K562 (cell line): Measurements from ENCODE around the gene GPC2. TPM values are rescaled to one million over a fixed set of nuclear protein-coding genes. Genes with fewer than 3 reads are reported as not detected.

Experiments
- ATF1 ChIP-seq, 2 experiments: fragments of 450-650 bp in 1 of 2; IDR thresholded peaks; 2 replicates each; pipeline ENCODE4 v1.6.1; 2016; ENCODE audit warnings: missing compliant biosample characterization in 1 of 2, missing genetic modification characterization in 1 of 2
- CCNT2 ChIP-seq: IDR thresholded peaks from 2 replicates; pipeline ENCODE4 v1.6.1; 2011; ENCODE audit warnings: borderline replicate concordance, low read depth, mild to moderate bottlenecking, moderate library complexity, mixed read lengths, low read length; ENCODE audit not compliant: insufficient read length; ENCODE audit errors: extremely low read depth
- DPF2 ChIP-seq: fragments of 450-650 bp; IDR thresholded peaks from 2 replicates; pipeline ENCODE4 v1.6.1; 2016
- MGA ChIP-seq: fragments of 450-650 bp; IDR thresholded peaks from 2 replicates; pipeline ENCODE4 v1.6.1; 2016; ENCODE audit warnings: mild to moderate bottlenecking, moderate library complexity
- SP2 ChIP-seq: IDR thresholded peaks from 2 replicates; pipeline ENCODE4 v1.6.1; 2011; ENCODE audit warnings: mild to moderate bottlenecking, low read depth, low read length, moderate library complexity; ENCODE audit not compliant: poor library complexity, severe bottlenecking; ENCODE audit errors: extremely low read depth
- ZNF212 ChIP-seq: fragments of 450-650 bp; formaldehyde crosslinking; IDR thresholded peaks from 2 replicates; pipeline ENCODE4 v1.4.0; 2020; ENCODE audit warnings: mild to moderate bottlenecking
- ZNF253 ChIP-seq: fragments of 250-450 bp; sonication (Bioruptor Pico); conservative IDR thresholded peaks from 2 replicates; pipeline ENCODE4 v1.6.1; 2021; ENCODE audit warnings: mild to moderate bottlenecking
- polyA plus RNA-seq, 8 experiments: library from polyadenylated mRNA; depleted of rRNA in 4 of 8; stranded (reverse) in 5 of 8; unstranded in 3 of 8; fragments of >200 nt; fragmentation: Nextera tagmentation in 2 of 8; fragmentation: Illumina TruSeq in 1 of 8; extraction: Ambion mirVana in 2 of 8; extraction: Trizol in 1 of 8; gene quantifications; 2 replicates each; pipeline versions ENCODE4 v1.2.1 to v1.2.3, GENCODE V29; 2011 to 2014; ENCODE audit warnings: inconsistent platforms in 1 of 8, missing spikeins in 1 of 8
- total RNA-seq, 7 experiments: library from RNA; depleted of rRNA in 6 of 7; stranded (reverse); fragments of >200 nt in 6 of 7; fragmentation: Illumina TruSeq in 2 of 7; extraction: Trizol in 2 of 7; gene quantifications; 2 replicates each; pipeline versions ENCODE4 v1.2.1 to v1.2.3, GENCODE V29; 2011 to 2021; ENCODE audit warnings: low replicate concordance in 1 of 7
- TF ChIP-seq, protein P1 (sequence below), 2 experiments: fragments of 200-800 bp in 1 of 2; sonication (Bioruptor generic) in 1 of 2; sonication (generic) in 1 of 2; formaldehyde crosslinking in 1 of 2; IDR thresholded peaks in 1 of 2; conservative IDR thresholded peaks in 1 of 2; 2 replicates each; pipeline versions ENCODE4 v1.5.0 to v1.6.1; 2016 to 2020; ENCODE audit warnings: missing compliant biosample characterization in 1 of 2, missing genetic modification characterization in 1 of 2, missing genetic modification reagents in 1 of 2
- TF ChIP-seq, protein P2 (sequence below): fragments of 450-650 bp; IDR thresholded peaks from 2 replicates; pipeline ENCODE4 v1.6.1; 2016; ENCODE audit warnings: borderline replicate concordance

GPC2 gene
- total and polyA plus RNA-seq, 9 of the 15 experiments (the other 6 are each of a cell fraction or from before 2014, with no cell fraction given): 0.06 to 7.7 (median 1.4) TPM; not detected in 1

DNA sequence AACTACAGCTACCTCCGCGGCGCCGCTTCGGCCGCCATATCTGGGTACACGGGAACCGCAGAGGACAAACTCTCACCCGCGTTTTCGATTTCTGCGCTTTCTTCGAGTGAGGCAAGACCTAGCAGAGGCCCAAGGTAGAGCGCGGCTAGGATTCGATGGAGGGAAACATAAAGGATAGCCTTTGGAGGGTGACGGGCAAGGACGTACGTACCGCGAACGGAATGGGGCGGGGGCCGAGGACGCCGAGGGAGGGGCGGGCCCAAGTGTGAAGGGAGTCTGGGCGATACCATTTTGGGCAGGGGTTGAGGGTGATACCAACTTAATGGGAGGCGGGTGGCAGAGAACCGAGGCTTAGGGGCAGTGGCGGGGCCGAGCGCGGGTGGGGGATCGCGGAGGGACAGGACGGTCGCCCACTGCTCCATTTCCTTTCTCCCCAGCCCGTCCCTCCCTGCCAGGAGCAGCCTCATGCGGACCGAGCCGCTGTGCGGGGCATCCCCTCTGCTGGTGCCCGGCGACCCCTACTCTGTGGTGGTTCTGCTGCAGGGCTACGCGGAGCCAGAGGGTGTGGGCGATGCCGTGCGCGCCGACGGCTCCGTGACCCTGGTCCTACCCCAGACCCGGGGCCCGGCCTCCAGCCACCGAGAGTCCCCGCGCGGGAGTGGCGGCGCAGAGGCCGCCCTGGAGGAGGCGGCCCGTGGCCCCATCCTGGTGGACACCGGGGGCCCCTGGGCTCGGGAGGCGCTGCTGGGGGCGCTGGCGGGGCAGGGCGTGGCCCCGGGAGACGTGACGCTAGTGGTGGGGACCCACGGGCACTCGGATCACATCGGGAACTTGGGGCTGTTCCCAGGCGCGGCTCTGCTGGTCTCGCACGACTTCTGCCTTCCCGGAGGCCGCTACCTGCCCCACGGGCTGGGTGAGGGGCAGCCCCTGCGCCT lies 50.0 kb downstream of the GPC2 start, which contains the start of gene MBLAC1 (continued):
- TF ChIP-seq ZNF212 (CRISPR knock-in tag) (no peak), DPF2 (peak; percentile 54), SP2 (no peak), CCNT2 (peak; percentile 43), ATF1 (CRISPR knock-in tag; IDR thresholded peaks at IDR 0.05) (no peak), ATF1 (tag; IDR thresholded peaks at IDR 0.05) (peak; percentile 83), ZNF253 (no peak), MGA (peak; percentile 87)
- TF ChIP-seq, protein P1, sequence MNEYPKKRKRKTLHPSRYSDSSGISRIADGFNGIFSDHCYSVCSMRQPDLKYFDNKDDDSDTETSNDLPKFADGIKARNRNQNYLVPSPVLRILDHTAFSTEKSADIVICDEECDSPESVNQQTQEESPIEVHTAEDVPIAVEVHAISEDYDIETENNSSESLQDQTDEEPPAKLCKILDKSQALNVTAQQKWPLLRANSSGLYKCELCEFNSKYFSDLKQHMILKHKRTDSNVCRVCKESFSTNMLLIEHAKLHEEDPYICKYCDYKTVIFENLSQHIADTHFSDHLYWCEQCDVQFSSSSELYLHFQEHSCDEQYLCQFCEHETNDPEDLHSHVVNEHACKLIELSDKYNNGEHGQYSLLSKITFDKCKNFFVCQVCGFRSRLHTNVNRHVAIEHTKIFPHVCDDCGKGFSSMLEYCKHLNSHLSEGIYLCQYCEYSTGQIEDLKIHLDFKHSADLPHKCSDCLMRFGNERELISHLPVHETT (CRISPR knock-in tag; conservative IDR thresholded peaks at IDR 0.05 in 1 of 2, IDR thresholded peaks at IDR 0.05 in 1 of 2): peak in 1 of 2 experiments; percentile 64; a peak in 2 of 4 replicates
- TF ChIP-seq, protein P2, sequence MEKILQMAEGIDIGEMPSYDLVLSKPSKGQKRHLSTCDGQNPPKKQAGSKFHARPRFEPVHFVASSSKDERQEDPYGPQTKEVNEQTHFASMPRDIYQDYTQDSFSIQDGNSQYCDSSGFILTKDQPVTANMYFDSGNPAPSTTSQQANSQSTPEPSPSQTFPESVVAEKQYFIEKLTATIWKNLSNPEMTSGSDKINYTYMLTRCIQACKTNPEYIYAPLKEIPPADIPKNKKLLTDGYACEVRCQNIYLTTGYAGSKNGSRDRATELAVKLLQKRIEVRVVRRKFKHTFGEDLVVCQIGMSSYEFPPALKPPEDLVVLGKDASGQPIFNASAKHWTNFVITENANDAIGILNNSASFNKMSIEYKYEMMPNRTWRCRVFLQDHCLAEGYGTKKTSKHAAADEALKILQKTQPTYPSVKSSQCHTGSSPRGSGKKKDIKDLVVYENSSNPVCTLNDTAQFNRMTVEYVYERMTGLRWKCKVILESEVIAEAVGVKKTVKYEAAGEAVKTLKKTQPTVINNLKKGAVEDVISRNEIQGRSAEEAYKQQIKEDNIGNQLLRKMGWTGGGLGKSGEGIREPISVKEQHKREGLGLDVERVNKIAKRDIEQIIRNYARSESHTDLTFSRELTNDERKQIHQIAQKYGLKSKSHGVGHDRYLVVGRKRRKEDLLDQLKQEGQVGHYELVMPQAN: peak; percentile 47; the same call in 1 of the 2 replicates
